ENCODE measurements around the gene SERPING1. TPM values are rescaled to one million over a fixed set of nuclear protein-coding genes. Genes with fewer than 3 reads are reported as not detected.
"Not testable (repeated sequence)": the region's sequence is repeated elsewhere in the genome, so short reads cannot be mapped to it uniquely, and the experiment has no call there.

Gene SERPING1
- total RNA-seq, 2 donors from 2014 or later = 34.6 to 78.6 TPM

DNA sequence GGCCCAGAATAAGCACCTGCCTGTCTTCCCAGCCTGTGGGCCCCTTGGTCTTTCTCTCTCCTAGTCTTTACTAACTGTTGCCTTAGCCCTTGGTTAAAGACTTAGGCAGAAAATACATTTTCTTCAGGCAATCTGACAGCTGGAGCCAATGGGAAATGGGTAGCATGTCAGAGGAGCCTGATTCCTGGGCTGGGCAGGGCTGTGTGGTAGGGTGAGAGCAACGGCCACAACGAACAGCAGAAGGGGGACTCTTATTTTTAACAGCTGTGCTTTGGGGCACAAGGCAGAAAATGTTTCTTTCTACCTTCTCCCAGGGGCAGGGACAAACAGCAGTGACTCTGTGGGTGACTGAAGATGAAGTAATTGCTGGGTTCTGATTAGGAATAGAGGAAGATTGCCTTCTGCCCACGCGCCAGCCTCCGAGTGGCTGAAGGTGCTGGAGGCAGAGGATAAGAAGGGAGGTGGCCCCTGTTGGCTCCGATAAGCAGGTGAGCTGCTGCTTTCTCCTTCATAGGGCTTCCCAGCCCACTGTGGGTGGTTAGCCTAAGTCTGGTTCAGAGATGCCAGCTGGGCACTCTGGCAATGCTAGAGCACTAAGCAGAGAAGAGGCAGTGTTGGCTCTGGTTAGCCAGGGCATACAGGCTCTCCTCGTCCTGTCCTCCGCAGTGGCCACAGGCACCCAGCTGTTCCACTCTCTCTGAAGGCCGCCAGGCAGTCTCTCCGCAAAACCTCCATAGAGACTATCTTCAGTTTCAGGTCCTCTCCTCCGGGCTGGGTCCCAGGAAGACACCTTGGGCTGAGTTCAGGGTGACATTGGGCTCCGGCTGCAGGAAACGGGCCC is 50.7 kb downstream of the SERPING1 start:
- no peak for DNase-seq
- intact Hi-C loops (cut with DNase I, micrococcal nuclease) = loop anchor here in 1 of 2 donors (10.0 kb wide), 2 partner anchors 193 to 303 kb away; no protein-coding TSS in a partner anchor
- ATAC-seq = no peak

DNA sequence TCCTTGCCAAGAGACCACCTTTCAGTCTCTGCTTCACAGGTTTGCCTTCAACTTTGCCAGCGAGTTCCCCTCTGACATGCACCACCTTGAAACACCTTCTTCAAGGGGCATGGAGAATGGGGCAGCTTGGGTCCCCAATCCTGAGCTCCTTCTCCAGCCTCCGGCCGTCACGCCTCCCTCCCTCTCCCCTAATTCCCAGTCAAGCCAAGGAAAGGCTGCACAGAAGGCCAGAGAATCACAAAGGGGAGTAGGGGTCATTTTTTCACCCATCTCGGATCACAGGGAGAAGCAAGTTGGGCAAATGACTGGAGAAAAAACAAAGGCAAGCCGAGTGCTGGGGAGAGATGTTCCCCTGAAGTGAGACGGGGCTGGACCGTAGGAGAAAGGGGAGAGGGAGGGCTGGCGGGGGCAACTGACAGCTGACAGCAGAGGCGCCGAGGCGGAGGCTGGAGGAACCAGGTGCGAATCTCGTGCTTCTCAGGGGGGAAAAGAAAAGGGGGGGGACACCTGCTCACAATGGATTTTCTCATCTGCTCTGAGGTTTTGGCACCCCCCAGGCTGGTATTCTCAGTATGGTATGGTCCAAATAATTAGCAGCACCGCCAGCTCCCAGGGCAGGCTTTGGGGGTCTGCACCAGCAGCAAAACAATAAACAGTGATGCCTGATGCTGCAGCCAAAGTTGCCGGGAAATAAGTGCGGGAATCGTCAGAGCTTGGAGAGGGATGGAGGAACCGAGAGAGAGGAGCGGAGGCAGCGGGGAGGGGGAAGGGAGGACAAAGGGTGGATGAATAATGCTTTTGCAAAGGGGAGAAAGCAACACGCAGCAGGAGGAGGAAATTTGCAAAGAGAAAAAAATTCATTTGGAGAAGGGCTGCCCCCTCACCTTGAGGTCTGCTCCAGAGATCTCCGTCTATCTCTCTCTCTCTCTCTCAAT is 51.6 kb downstream of the SERPING1 start:
- intact Hi-C loops (cut with DNase I, micrococcal nuclease) = loop anchor here in 1 of 2 donors (10.0 kb wide), 2 partner anchors 194 to 304 kb away; no protein-coding TSS in a partner anchor
- ATAC-seq (no peak), DNase-seq (no peak)

DNA sequence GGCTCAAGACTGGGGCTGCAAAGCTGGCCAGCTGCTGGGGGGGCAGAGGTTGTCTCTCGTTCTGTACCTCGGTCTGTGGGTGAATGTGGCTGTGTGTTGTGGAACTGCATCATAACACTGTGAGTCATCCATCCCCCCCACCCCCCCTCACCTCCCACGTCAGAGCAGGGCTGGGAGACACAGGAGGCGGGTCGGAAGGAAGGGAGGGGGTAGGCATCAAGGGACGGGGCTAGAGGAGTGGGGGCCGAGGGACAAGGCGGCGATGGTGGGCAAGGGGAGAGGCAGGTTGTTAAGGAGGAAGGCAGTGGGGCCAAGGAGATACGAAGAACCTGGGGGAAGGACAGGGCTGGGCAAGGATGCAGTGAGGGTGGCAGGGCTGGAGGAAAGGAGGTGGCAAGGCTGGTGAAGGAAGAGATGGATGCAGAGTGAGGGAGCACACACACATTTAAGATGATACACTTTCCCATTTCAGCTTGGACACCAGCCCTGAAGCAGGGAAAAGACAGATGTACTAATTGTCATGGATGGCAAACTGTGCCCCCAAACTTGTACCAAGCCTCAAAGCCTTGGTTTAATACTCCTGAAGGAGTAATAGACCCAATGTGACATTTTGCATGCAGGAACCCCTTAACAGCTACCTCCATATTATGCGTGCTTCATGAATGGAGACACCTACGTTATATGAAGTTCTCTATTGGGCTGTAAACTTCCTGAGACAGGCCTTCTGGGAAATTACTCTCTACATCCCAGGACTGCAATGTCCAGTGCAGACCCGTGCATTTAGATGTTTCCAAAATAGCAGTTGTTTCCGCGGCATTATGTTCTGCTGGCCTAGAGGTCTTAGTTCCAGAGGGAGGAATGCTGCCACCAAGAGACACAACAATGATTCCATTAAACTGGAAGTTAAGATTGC is 52.6 kb downstream of the SERPING1 start, which contains the start of gene YPEL4:
Gene YPEL4, minus strand, starts transcription at position 87 of the 913 bp plus-strand sequence. CDS start 2,805 bp downstream, outside the sequence.
- intact Hi-C loops (cut with DNase I, micrococcal nuclease) = loop anchor here in 1 of 2 donors (10.0 kb wide), 2 partner anchors 195 to 305 kb away; no protein-coding TSS in a partner anchor
- DNase-seq (peak; percentile 31 to 47), ATAC-seq (peak; percentile 31)

DNA sequence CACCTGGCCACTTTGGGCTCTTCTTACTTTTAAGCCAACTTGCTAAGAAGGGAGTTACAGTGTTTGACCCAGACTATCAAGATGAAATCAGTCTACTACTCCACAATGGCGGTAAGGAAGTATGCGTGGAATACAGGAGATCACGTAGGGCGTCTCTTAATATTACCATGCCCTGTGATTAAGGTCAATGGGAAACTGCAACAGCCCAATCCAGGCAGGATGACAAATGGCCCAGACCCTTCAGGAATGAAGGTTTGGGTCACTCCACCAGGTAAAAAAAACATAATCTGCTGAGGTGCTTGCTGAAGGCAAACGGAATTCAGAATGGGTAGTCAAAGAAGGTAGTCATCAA is 53.2 kb downstream of the SERPING1 start:
- intact Hi-C loops (cut with DNase I, micrococcal nuclease) = no loop called here

DNA sequence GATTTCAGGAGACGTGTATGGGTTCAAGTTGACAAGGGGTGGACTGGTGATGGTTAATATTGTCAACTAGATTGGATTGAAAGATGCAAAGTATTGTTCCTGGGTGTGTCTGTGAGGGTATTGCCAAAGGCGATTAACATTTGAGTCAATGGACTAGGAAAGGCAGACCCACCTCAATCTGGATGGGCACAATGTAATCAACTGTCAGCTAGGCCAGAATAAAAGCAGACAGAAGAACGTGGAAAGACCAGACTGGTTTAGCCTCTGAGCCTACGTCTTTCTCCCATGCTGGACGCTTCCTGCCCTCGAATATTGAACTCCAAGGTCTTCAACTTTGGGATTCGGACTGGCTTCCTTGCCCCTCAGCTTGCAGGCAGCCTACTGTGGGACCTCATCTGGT is 53.9 kb downstream of the SERPING1 start:
- intact Hi-C loops (cut with DNase I, micrococcal nuclease) = no loop called here
- no peak for DNase-seq
- ATAC-seq = no peak

More for the DNA sequence above, 53.2 kb downstream of the SERPING1 start:
- DNase-seq (no peak), ATAC-seq (no peak)

DNA sequence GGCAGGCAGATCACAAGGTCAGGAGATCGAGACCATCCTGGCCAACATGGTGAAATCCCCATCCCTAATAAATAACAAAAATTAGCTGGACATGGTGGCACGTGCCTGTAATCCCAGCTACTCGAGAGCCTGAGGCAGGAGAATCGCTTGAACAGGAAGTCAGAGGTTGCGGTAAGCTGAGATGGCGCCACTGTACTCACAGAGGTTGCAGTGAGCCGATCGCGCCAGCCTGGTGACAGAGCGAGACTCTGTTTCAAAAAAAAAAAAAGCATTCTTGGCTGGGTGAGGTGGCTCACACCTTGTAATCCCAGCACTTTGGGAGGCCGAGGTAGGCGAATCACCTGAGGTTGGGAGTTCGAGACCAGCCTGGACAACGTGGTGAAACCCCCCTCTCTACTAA is 54.7 kb downstream of the SERPING1 start:
- intact Hi-C loops (cut with DNase I, micrococcal nuclease); ATAC-seq; DNase-seq: not testable (repeated sequence)

DNA sequence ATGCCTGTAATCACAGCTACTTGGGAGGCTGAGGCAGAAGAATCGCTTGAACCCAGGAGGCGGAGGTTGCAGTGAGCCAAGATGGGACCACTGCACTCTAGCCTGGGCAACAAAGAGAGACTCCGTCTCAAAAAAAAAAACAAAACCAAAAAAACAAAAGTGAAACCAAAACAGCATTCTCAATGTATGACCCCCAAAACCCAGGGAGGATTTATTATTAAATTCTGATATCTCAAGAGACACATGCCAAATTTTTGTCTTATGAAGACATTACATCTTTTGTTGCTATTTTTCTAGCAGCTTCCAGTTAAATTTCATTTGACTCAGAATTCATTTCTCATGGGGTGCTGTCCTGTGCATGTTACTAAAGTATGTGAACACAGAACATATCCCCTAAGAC is 55.2 kb downstream of the SERPING1 start:
- intact Hi-C loops (cut with DNase I, micrococcal nuclease) = no loop called here
- ATAC-seq = no peak
- no peak for DNase-seq

DNA sequence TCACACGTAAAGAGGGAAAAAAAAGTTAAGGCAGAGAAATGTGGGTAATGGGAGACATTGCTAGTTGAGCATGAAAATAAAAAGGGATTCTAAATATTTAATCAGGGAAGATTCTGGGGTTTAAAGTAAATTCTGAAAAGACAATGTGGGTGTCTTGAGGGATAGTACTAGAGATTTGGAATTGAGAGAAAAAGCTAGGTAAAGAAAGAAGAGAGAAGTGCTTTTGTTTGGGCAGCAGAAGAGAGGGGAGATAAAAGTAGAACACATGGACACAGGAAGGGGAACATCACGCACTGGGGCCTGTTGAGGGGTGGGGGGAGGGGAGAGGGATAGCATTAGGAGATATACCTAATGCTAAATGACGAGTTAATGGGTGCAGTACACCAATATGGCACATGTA is 55.7 kb downstream of the SERPING1 start:
- ATAC-seq = no peak
- intact Hi-C loops (cut with DNase I, micrococcal nuclease) = no loop called here
- no peak for DNase-seq

DNA sequence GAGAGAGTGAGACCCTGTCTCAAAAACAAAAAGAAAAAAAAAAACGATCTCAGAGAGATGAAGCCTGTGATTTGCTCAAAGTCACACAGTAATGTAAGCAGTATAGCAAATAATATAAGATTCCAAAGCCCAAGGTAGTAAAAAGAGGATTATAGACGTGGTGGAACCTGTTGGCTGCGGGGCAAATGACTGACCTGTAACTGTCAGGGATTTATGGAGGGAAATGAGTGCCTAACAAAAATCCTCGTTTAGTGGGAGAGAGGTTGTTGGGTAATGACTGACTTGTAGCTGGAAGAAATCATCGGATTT is 59.4 kb downstream of the SERPING1 start:
- DNase-seq (no peak), ATAC-seq (peak; percentile 37)
- intact Hi-C loops (cut with DNase I, micrococcal nuclease) = no loop called here

DNA sequence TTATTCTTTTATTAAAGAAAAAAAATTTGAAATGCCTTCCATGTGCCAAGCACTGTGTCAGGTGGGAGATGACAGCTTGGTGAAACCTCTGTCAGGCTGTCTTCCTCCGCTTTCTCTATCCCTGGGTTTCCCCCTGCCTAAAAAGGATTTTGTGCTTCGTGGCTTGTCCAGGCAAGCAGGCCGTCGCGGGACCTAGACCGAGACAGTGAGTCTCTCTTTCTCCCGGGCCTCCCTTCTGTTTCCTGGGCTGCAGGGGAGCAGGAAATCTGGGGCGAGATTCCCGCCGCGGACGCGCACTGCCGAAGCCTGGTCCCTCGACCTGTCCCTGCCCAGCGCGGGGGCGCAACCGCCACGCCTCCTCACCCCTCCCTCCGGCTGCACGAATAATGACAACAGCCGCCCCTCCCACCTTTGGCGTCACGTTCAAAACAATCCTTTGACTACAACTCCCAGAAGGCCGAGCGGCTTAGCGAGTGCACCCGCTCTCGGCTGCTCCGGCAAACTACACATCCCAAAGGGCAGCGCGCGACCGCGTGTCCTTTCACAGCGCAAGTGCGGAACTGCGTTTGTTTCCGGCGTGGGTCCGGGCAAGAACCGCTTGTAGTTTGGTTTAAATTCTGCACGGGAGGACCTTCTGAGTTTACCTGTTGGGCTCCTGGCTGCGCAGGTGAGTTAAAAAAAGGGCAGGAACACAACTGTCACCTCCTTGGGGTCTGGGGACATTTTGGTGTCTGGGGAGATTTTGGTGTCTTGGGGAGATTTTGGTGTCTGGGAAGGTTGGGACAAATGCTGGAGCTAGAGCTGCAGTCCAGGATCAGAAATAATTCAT is 59.9 kb downstream of the SERPING1 start, which contains the start of gene CLP1:
Gene CLP1, plus strand, starts transcription at position 569 of the 829 bp plus-strand sequence. CDS start 1,715 bp downstream, outside the sequence.
- intact Hi-C loops (cut with DNase I, micrococcal nuclease) = no loop called here
- peak; percentile 95 for ATAC-seq

DNA sequence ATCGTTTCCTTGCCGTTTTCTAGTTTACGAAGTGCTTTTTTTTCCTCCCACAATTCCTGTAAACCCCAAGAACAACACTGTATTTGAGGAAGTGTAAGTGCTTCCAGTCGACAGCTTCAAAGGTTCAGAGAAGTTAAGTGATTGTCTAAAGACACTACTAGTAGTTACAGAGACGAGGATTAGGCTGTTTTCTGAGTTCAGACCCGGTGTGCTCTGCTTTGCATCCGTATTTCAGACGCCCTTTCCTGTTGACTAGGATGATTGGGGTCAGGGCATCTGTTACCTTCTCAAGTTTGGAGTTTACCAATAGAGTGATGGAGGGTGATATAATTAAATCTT is 60.5 kb downstream of the SERPING1 start:
- intact Hi-C loops (cut with DNase I, micrococcal nuclease) = no loop called here
- ATAC-seq (no peak), DNase-seq (no peak)

More for the DNA sequence above, 59.9 kb downstream of the SERPING1 start, which contains the start of gene CLP1:
- DNase-seq = peak; percentile 99 to 100

DNA sequence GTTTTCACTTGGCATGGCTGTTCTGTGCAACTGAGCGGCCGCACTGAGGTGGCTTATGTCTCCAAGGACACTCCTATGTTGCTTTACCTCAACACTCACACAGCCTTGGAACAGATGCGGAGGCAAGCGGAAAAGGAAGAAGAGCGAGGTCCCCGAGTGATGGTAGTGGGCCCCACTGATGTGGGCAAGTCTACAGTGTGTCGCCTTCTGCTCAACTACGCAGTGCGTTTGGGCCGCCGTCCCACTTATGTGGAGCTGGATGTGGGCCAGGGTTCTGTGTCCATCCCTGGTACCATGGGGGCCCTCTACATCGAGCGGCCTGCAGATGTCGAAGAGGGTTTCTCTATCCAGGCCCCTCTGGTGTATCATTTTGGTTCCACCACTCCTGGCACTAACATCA is 62.2 kb downstream of the SERPING1 start:
- no peak for ATAC-seq
- intact Hi-C loops (cut with DNase I, micrococcal nuclease) = no loop called here
- DNase-seq = no peak

DNA sequence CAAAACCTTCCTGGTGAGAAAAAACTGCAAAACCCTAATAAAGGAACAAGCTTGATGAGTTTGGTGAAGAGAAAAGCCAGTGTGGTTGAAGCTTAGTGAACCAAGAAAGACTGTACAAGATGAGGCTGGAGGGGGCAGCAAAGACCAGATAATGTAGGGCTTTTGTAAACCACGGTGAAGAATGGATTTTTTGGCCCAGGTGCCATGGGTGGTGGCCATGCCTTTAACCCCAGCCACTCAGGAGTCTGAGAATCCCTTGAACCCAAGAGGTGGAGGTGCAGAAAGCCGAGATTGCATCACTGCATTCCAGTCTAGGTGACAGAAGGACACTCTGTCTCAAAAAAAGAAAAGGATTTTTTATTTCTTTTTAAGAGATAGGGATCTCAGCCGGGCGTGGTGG is 65.4 kb downstream of the SERPING1 start:
- ATAC-seq (no peak), DNase-seq (no peak)
- intact Hi-C loops (cut with DNase I, micrococcal nuclease) = no loop called here

DNA sequence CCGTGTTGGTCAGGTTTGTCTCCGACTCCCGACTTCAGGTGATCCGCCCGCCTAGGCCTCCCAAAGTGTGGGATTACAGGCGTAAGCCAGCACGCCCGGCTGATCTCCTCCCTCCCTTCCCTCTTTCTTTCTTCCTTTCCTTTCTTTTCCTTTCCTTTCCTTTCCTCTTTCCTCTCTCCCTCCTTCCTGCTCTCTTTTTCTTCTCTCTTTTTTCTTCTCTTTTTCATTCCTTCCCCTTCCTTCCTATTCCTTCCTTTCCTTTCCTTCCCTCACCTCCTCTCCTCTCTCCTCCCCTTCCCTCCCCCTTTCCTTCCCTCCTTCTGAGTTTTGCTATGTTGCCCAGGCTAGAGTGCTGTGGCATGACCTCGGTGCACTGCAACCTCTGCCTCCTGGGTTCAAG is 66.5 kb downstream of the SERPING1 start:
- DNase-seq = no peak
- ATAC-seq = no peak
- intact Hi-C loops (cut with DNase I, micrococcal nuclease) = no loop called here
